NCI-H2171 treated with DMSO at 0.1 percent for 48 hours (cell line): Measurements from ENCODE around the gene PLCL2.

Source experiments
- DNase-seq: peaks from one replicate; lab custom pipeline; 2025; lab: John Stamatoyannopoulos, UW

The PLCL2 gene

DNA sequence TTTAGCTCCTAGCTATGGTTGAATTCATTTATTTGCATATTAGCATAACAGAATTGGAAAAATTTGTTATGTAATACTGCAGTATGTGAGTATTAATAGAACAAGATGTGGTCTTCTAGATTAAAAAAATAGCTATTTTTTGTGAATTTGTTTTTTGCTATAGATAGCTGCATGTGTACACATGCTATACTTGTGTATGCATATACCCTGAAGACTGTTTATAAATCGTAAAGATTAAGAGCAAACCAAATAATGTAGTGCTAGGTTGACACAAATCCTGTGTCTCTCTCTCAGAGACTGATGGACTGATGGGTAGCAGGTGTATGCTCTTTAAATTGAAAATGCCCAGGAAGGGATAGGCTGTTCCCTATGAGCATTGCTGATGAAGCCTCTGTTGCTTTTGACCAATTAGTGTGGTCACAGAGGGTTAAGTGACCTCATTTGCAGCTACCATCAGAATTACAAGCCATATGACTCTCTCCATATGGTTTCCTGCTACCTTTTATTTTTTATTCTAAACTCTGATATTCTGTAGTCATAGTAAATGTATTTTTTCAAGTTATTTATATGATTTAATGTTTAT, 9.0 kb downstream of the PLCL2 start:
- no peak for DNase-seq

DNA sequence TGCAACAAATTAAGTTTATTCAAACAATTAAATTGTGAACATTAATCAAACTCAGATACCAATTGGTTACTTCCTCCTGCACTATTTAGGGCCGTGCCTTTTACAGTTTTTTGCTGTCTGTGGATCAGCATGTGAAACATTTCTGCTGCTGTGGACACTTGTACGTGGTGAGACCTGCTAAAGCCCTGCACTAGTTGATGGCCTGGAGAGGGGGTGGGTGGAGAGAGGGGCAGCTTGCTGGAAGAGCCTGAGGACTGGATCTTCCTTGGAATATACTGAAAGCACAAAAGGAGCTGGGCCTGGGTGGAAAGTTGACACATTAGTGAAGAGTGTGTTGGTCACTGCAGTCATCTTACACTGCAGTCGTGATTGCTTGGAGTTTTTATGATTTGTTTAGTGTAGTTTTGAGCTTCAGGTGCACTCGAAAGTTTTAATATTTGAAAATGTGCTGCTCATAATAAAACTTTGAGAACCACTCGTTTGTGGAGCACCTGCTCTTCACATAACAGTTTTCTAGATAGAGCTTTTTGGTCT, 11.4 kb downstream of the PLCL2 start:
- no peak for DNase-seq

GRCh38 chr3:16896820-16897219, 12.1 kb downstream of the PLCL2 start:
- DNase-seq, result no peak

DNA sequence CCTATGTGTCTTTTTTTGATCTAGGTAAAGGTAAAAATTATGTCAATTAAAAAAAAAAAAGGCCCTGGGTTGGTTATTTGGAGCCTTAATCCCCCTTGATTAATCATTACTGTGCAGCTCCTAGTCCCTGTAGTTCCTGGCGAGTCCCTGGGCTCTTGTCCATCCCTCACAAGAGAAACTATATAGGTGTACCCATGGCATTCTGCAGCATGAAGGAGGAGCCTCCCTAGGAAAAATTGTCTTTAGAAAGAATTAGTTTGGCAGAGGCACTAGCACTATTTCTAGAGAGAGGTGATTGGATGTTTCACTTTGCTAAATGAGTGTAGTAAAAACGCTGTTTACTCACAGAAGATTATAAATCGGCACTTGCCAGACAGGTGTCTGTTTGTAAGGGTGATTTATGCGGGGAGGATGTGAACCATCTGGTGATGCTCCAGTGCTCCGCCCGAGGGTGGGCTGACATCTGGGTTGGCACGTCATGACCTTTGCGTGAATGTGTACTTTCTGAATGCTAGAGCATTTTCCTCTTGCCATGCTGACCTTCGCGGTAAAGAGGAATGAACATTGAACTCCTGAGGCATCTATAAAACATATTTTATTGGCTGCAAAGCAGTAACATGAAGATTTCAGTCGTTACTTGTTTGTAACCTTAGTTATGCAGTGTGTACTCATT, 12.6 kb downstream of the PLCL2 start:
- peak; percentile 59 for DNase-seq

DNA sequence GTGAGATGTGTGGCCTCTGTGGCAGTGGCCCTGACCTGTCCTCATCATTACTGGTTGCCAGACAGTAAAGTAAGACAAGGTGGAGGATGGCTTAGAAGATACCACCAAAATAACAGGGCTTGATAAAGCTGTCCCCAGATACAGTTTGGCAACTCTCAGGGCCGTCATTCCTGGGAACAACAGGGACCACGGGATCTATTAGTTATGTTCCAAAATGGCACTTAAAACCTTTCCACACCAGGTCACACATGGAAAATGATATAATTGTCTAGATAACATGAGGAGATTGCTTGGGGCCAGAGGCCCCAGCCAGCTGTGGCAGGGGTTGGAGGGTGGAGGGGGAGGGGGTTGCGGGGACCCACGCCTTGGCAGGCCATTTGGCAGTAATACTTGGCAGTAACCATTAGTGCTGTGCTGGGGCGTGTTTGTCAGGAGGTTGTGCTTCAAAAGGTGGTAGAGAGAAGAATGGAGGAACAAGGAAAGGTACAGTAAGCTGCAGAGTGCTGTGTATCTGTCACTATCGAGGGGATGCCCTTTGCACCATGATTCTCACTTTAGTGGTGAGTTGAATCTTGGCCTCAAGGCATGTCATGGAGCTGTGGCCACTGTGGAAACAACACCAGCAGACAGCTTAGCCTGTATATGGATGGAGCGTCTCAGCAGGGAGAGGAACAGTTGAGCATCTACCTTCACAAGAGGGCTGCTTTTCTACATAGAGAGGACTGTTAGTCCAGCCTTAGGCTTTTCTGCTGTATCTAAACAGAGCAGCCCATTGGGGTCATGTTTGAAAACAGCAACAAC, 14.0 kb downstream of the PLCL2 start:
- DNase-seq, result no peak

GRCh38 chr3:16899919-16900318, 15.2 kb downstream of the PLCL2 start:
- no peak for DNase-seq

GRCh38 chr3:16900779-16901440, 16.2 kb downstream of the PLCL2 start:
- no peak for DNase-seq

- no peak for DNase-seq
Observed at GRCh38 chr3:16904423-16905417, 20.0 kb downstream of the PLCL2 start.

GRCh38 chr3:16905704-16906103, 20.9 kb downstream of the PLCL2 start:
- no peak for DNase-seq

GRCh38 chr3:16906682-16907081, 21.9 kb downstream of the PLCL2 start:
- peak; percentile 34 for DNase-seq

DNA sequence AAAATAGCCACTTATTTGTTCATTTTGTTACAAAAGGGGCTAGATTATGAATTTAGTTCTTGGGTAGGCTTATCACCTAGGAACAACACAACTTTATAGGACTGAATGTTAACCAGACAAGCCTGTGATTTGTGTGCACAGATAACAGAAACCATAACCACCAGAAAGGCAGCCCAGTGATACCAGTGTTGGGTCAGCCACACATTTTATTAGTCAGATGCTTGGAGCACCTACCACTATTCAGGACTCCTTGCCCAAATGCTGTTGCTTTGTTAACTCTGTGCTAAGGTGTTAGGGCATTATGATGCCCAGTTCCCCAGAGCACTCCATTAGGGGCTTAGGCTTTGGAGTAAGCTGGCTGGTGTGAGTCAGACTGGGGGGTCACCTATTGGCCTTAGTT, 22.5 kb downstream of the PLCL2 start:
- DNase-seq, result no peak

- no peak for DNase-seq
Observed at GRCh38 chr3:16908016-16908807, 23.5 kb downstream of the PLCL2 start.

- no peak for DNase-seq
Observed at GRCh38 chr3:16908896-16909295, 24.1 kb downstream of the PLCL2 start.

- DNase-seq, result no peak
Observed at GRCh38 chr3:16909802-16910201, 25.0 kb downstream of the PLCL2 start.

- DNase-seq, result no peak
Observed at GRCh38 chr3:16910207-16910606, 25.5 kb downstream of the PLCL2 start.

- DNase-seq, result no peak
Observed at GRCh38 chr3:16911916-16912315, 27.2 kb downstream of the PLCL2 start.

- DNase-seq, result no peak
Observed at GRCh38 chr3:16912400-16913263, 27.9 kb downstream of the PLCL2 start.

- DNase-seq, result no peak
Observed at GRCh38 chr3:16913264-16913580, 28.5 kb downstream of the PLCL2 start.

DNA sequence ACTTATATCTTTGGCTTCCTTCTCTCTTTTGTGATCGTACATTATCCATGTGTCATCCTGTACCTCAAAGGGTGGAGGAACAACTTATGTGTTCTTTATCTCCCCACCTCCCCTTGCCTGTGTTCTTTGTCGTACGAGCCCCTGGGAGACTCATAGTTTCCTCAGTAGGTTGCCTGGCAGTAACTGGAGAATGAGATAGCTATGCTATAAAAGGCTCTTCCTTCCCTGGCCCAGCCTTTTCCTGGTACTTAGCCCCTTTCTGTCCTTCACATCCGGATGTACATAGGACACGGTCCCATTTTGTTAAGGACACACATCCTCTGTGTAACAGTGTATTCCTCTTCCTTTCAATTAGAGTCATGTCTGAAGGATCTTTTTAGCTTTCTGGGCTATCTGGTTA, 32.1 kb downstream of the PLCL2 start:
- DNase-seq, result no peak
